Activated CD4-positive, alpha-beta T cell treated with anti-CD3 and anti-CD28 coated beads for 4 hours (primary cell): ENCODE measurements around the gene POMT2.

Source experiments
- DNase-seq, 2 donors: peaks; one replicate each; pipeline ENCODE4 v3.0.0-alpha.2; 2020

POMT2 gene

DNA sequence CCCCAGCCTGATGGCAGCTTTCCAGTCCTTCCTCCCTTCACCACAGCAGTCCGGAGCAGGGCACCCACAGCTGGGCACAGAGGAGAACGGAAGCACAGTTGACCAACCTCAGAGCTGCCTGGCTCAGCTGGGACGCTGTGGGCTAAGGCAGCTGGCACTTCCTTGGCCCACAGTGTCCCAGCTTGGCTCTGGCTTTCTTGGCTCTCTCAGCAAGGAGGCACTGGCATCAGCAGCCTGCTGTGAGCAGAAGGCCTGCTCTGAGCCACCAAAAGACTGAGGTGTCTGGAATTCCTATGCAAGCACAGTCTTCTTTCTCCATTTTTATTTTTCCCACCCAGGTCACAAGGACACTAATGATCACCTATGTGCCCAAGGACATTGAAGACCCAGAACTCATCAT is 82.3 kb downstream of the POMT2 start:
- no peak for DNase-seq

- DNase-seq: no peak
These were observed 83.9 kb downstream of the POMT2 start for GRCh38 chr14:77236814-77237213.

DNA sequence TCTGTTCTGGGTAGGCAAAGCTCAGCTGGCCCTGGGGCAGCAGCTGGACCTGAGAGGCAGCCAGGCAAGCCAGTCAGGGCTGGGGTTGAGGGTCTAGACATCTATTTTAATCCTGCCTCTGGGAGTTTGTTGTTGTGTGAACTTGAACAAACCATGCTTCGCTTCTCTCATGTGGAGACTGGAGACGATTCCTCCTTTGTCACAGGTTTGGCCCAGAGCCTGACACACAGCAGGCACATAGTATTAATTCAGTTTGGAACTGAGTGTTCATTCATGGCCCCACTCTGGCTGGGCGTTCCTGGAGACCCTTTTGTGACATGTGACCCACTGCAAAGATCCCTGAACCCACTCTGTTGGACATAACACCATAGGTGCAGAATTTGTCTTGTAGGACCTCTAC is 89.0 kb downstream of the POMT2 start:
- no peak for DNase-seq

DNA sequence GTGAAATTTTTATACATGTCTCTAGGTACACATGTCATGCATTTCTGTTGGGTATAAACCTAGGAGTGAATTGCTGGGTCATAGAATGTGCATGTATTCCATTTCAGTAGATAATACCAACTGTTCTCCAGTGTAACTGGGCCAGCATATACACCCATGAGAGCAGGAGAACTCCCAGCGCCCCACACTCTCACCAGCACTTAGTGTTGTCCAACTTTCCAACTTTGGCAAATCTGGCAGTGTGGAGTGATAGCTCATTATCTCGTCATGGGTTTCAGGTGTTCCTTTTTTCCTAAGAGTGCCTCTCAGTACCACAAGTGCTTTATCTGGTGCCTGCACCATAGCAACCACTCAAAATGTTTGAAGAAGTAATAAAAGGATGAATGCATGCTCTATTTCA is 89.8 kb downstream of the POMT2 start:
- no peak for DNase-seq

GRCh38 chr14:77228056-77228455 is 92.6 kb downstream of the POMT2 start:
- DNase-seq: no peak

DNA sequence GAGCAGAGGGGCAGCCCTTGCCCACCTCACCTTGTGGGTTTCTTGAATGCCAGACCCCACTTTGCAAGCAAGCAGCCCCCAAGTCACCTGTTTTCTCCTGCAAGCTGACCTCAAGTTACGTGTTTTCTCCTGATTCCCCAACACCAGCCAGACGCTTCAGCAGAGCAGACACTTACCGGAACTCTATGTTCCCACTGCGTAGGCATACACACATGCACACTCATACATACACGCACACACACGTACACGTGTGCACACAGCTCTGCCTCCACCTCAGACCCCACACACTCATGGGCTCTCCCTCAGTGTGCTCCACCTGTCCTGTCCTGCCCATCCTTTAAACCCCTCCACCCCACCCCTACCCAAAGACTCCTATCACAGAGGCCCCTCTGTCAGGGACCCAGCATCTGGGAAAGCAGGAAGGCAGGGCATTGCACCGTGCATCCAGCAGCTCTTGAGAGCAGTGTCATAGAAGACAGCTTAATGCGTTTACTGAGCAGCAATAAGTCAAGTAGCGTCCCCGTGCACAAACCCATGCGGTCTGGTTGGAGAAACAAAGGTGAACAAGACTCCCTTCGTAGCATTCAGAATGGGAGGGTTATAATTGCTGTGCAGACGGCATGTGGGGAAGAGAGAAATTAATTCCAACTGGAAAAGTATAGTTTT is 94.7 kb downstream of the POMT2 start:
- DNase-seq: no peak

DNA sequence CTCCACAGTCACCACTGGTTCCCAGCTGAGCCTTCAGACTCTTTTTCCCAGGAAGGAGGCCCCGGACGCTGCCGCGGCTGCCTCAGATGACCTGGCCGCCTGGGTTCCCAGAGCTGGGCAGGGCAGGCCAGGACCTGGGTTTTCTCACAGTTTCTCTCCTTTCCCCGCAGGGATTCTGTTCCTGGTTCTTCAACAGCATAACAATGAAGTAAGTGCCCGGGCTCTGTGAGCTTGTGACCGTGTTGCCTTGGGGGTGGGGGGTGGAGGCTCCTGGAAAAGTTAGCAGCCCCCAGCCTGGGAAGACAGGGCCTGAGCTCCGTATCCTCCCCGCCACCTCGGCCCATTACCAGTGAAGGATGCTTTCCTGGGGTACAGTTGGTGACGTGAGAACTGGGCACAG is 95.4 kb downstream of the POMT2 start:
- no peak for DNase-seq
